LNCAP (cell line): ENCODE measurements around the gene CCDC197.

Source experiments
- TF ChIP-seq, protein P1 (sequence below): fragments of 450-650 bp; IDR thresholded peaks from 2 replicates; pipeline ENCODE4 v1.5.1; 2017; ENCODE audit warnings: mild to moderate bottlenecking

The CCDC197 gene

DNA sequence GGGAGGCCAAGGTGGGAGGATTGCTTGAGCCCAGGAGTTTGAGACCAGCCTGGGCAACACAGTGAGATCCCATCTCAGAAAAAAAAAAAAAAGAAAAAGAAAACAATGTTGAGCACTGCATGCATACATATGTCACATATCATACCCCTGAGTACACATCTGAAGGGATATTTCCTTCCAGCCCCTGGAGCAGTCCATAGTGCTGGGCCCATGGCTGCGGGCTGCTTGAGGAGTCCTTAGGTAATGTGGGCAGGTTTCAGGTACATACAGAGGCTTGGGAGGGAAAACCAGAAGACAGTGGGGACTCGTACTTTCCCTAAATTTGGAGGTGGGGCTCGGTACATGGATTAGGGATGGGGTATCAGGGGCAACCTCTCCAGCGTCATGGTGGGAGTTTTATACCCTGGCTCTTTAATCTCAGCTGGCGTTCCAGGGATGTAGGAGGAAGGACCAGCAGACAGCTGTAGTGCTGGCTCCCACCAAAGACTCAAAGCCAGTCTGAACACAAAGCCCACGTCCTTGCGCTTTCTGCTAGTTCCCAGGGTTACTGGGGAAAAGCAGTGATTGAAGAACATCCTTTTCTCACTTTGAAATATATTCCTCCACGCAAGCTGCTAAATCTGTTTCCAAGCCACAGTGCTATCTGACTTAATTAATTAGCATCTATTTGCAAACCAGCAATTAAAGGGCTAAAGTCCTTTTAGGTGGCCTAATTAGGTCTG is 34.2 kb downstream of the CCDC197 start:
- TF ChIP-seq, protein P1, sequence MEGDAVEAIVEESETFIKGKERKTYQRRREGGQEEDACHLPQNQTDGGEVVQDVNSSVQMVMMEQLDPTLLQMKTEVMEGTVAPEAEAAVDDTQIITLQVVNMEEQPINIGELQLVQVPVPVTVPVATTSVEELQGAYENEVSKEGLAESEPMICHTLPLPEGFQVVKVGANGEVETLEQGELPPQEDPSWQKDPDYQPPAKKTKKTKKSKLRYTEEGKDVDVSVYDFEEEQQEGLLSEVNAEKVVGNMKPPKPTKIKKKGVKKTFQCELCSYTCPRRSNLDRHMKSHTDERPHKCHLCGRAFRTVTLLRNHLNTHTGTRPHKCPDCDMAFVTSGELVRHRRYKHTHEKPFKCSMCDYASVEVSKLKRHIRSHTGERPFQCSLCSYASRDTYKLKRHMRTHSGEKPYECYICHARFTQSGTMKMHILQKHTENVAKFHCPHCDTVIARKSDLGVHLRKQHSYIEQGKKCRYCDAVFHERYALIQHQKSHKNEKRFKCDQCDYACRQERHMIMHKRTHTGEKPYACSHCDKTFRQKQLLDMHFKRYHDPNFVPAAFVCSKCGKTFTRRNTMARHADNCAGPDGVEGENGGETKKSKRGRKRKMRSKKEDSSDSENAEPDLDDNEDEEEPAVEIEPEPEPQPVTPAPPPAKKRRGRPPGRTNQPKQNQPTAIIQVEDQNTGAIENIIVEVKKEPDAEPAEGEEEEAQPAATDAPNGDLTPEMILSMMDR, result no peak

GRCh38 chr14:94031883-94032279 is 34.8 kb downstream of the CCDC197 start:
- TF ChIP-seq, protein P1, result no peak

DNA sequence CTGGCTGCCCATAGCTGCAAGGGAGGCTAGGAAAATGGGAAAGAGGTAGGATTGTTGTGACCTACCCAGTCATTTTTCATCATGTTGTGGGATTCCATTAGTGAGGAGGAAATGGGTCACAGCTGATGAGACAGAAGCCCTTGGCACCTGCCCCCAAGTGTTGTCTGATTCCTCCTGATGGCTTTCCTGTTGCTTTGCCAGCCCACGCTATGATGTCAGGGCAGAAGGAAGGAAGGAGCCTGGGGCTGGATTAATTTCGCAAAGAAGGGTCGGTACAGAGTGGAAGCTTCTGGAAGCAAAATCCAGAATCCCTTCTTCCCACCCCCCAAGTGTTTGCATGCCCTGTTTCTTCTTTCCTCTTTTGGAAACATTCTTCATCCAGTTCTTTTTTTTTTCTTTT is 37.8 kb downstream of the CCDC197 start:
- TF ChIP-seq, protein P1, result no peak

DNA sequence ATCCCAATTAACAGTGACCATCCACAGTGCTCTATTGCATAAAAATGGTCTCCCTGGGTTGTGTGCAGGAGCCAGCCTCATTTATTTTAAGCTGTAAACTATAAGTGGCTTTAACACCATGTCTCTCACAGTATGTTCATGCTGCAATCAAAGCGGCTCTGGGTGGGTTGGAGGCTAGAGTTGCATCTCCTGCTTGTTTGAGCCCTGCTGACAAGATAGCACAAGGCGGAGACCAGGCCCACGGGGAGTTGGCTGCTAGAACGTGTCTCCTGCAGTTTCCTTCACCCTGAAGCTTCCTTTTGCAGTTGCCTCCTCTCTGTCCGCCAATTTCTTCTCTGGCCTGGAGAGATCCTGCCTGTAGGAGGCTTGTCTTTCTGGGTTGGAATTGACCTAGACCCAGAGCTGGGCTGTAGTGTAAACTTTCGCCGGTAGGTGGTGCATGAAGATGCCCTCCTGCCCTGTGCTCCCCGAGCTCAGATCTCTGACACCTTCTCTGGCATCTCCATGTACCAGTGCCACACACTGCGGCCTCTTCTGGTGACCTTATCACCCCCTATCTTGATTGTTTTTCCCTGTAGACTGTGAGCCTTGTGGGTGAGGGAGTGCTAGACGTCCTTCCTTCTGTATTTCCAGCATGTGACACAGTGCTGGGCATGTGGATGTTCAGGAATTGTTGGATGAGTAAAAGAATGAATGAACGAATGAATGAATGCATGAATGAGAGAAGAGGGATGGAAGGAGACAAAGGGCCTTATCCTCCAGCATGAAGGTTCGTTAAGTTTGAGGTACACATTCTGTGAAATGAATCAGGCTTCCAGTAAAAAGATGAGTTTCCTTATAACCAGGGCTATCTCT is 39.4 kb downstream of the CCDC197 start:
- TF ChIP-seq, protein P1, result peak; percentile 87

GRCh38 chr14:94037954-94038353 is 40.9 kb downstream of the CCDC197 start:
- TF ChIP-seq, protein P1, result no peak

GRCh38 chr14:94038510-94038909 is 41.4 kb downstream of the CCDC197 start:
- TF ChIP-seq, protein P1, result no peak

GRCh38 chr14:94038921-94039629 is 42.0 kb downstream of the CCDC197 start:
- TF ChIP-seq, protein P1, result no peak
